ENCODE results near the gene TBCK.
"Not testable (repeated sequence)": the region's sequence is repeated elsewhere in the genome, so short reads cannot be mapped to it uniquely, and the experiment has no call there.

The TBCK gene

GRCh38 chr4:106192131-106192530 lies 123.9 kb downstream of the TBCK start:
- H3K36me3 Mint-ChIP-seq (ENCODE audit: low read depth), result peaks cover 13% of the 10 kb centered on the region
- no peak overlapping the region for H3K27ac Mint-ChIP-seq
- H3K4me3 Mint-ChIP-seq, result no peak overlapping the region
- no peaks in the 10 kb centered on the region for H3K4me1 Mint-ChIP-seq (ENCODE audit: low read depth)
- H3K27me3 Mint-ChIP-seq (ENCODE audit: low read depth), result no peaks in the 10 kb centered on the region
- no peaks in the 10 kb centered on the region for H3K9me3 Mint-ChIP-seq

- no peak overlapping the region for H3K27ac Mint-ChIP-seq
- H3K4me1 Mint-ChIP-seq (ENCODE audit: low read depth), result no peaks in the 10 kb centered on the region
- H3K9me3 Mint-ChIP-seq, result peaks cover 11% of the 10 kb centered on the region
- peaks cover 23% of the 10 kb centered on the region for H3K36me3 Mint-ChIP-seq (ENCODE audit: low read depth)
- H3K27me3 Mint-ChIP-seq (ENCODE audit: low read depth), result no peaks in the 10 kb centered on the region
- H3K4me3 Mint-ChIP-seq, result no peak overlapping the region
Measured at GRCh38 chr4:106186201-106186600, 129.8 kb downstream of the TBCK start.

GRCh38 chr4:106183551-106183950 lies 132.5 kb downstream of the TBCK start:
- Mint-ChIP-seq H3K27ac (no peak overlapping the region), H3K9me3 (peaks cover 11% of the 10 kb centered on the region), H3K36me3 (ENCODE audit: low read depth) (peaks cover 17% of the 10 kb centered on the region), H3K4me3 (no peak overlapping the region), H3K27me3 (ENCODE audit: low read depth) (no peaks in the 10 kb centered on the region), H3K4me1 (ENCODE audit: low read depth) (no peaks in the 10 kb centered on the region)

- peaks cover 6% of the 10 kb centered on the region for H3K36me3 Mint-ChIP-seq (ENCODE audit: low read depth)
- no peak overlapping the region for H3K27ac Mint-ChIP-seq
- no peak overlapping the region for H3K4me3 Mint-ChIP-seq
- peaks cover 4% of the 10 kb centered on the region for H3K9me3 Mint-ChIP-seq
- H3K27me3 Mint-ChIP-seq (ENCODE audit: low read depth), result no peaks in the 10 kb centered on the region
- no peaks in the 10 kb centered on the region for H3K4me1 Mint-ChIP-seq (ENCODE audit: low read depth)
Measured at GRCh38 chr4:106172861-106173260, 143.1 kb downstream of the TBCK start.

GRCh38 chr4:106165351-106166010 lies 150.5 kb downstream of the TBCK start:
- Mint-ChIP-seq H3K4me3 (no peak overlapping the region), H3K36me3 (ENCODE audit: low read depth) (peaks cover 16% of the 10 kb centered on the region), H3K4me1 (ENCODE audit: low read depth) (no peaks in the 10 kb centered on the region), H3K9me3 (peaks cover 10% of the 10 kb centered on the region), H3K27ac (no peak overlapping the region), H3K27me3 (ENCODE audit: low read depth) (no peaks in the 10 kb centered on the region)

GRCh38 chr4:106162278-106162677 lies 153.7 kb downstream of the TBCK start:
- Mint-ChIP-seq H3K27ac (no peak overlapping the region), H3K36me3 (ENCODE audit: low read depth) (peaks cover 25% of the 10 kb centered on the region), H3K9me3 (peaks cover 18% of the 10 kb centered on the region), H3K27me3 (ENCODE audit: low read depth) (no peaks in the 10 kb centered on the region), H3K4me1 (ENCODE audit: low read depth) (no peaks in the 10 kb centered on the region), H3K4me3 (no peak overlapping the region)

- H3K4me3 Mint-ChIP-seq, result no peak overlapping the region
- H3K27ac Mint-ChIP-seq, result no peak overlapping the region
- H3K27me3 Mint-ChIP-seq (ENCODE audit: low read depth), result no peaks in the 10 kb centered on the region
- peaks cover 25% of the 10 kb centered on the region for H3K9me3 Mint-ChIP-seq
- peaks cover 27% of the 10 kb centered on the region for H3K36me3 Mint-ChIP-seq (ENCODE audit: low read depth)
- no peaks in the 10 kb centered on the region for H3K4me1 Mint-ChIP-seq (ENCODE audit: low read depth)
Measured at GRCh38 chr4:106160560-106160959, 155.4 kb downstream of the TBCK start.

- Mint-ChIP-seq H3K27ac (no peak overlapping the region), H3K9me3 (peaks cover 14% of the 10 kb centered on the region), H3K36me3 (ENCODE audit: low read depth) (peaks cover 2% of the 10 kb centered on the region), H3K4me3 (no peak overlapping the region), H3K27me3 (ENCODE audit: low read depth) (no peaks in the 10 kb centered on the region), H3K4me1 (ENCODE audit: low read depth) (no peaks in the 10 kb centered on the region)
Measured at GRCh38 chr4:106149911-106150310, 166.1 kb downstream of the TBCK start.

- Mint-ChIP-seq H3K4me1 (ENCODE audit: low read depth) (no peaks in the 10 kb centered on the region), H3K9me3 (peaks cover 14% of the 10 kb centered on the region), H3K4me3 (no peak overlapping the region), H3K27ac (no peak overlapping the region), H3K36me3 (ENCODE audit: low read depth) (peaks cover 2% of the 10 kb centered on the region), H3K27me3 (ENCODE audit: low read depth) (no peaks in the 10 kb centered on the region)
Measured at GRCh38 chr4:106149026-106149425, 167.0 kb downstream of the TBCK start.

GRCh38 chr4:106142616-106143127 lies 173.3 kb downstream of the TBCK start:
- Mint-ChIP-seq H3K4me3 (no peak overlapping the region), H3K27ac (no peak overlapping the region), H3K4me1 (ENCODE audit: low read depth) (no peaks in the 10 kb centered on the region), H3K36me3 (ENCODE audit: low read depth) (peaks cover 2% of the 10 kb centered on the region), H3K27me3 (ENCODE audit: low read depth) (no peaks in the 10 kb centered on the region), H3K9me3 (peaks cover 6% of the 10 kb centered on the region)

GRCh38 chr4:106140601-106141000 lies 175.4 kb downstream of the TBCK start:
- Mint-ChIP-seq H3K4me3 (no peak overlapping the region), H3K4me1 (ENCODE audit: low read depth) (no peaks in the 10 kb centered on the region), H3K9me3 (no peaks in the 10 kb centered on the region), H3K36me3 (ENCODE audit: low read depth) (no peaks in the 10 kb centered on the region), H3K27ac (no peak overlapping the region), H3K27me3 (ENCODE audit: low read depth) (no peaks in the 10 kb centered on the region)

- Mint-ChIP-seq H3K27me3 (ENCODE audit: low read depth) (no peaks in the 10 kb centered on the region), H3K36me3 (ENCODE audit: low read depth) (peaks cover 4% of the 10 kb centered on the region), H3K9me3 (peaks cover 1% of the 10 kb centered on the region), H3K4me1 (ENCODE audit: low read depth) (no peaks in the 10 kb centered on the region), H3K27ac (no peak overlapping the region), H3K4me3 (no peak overlapping the region)
Measured at GRCh38 chr4:106136777-106137331, 179.2 kb downstream of the TBCK start.

GRCh38 chr4:106132045-106132444 lies 184.0 kb downstream of the TBCK start:
- Mint-ChIP-seq H3K9me3 (peaks cover 5% of the 10 kb centered on the region), H3K4me1 (ENCODE audit: low read depth) (no peaks in the 10 kb centered on the region), H3K36me3 (ENCODE audit: low read depth) (peaks cover 6% of the 10 kb centered on the region), H3K27ac (no peak overlapping the region), H3K27me3 (ENCODE audit: low read depth) (no peaks in the 10 kb centered on the region), H3K4me3 (no peak overlapping the region)

GRCh38 chr4:106126062-106126461 lies 189.9 kb downstream of the TBCK start:
- Mint-ChIP-seq H3K27me3 (ENCODE audit: low read depth) (no peaks in the 10 kb centered on the region), H3K36me3 (ENCODE audit: low read depth) (peaks cover 1% of the 10 kb centered on the region), H3K4me1 (ENCODE audit: low read depth) (no peaks in the 10 kb centered on the region), H3K9me3 (peaks cover 9% of the 10 kb centered on the region), H3K27ac (no peak overlapping the region), H3K4me3 (no peak overlapping the region)

- H3K27ac Mint-ChIP-seq; H3K36me3 Mint-ChIP-seq (ENCODE audit: low read depth); H3K27me3 Mint-ChIP-seq (ENCODE audit: low read depth); H3K4me1 Mint-ChIP-seq (ENCODE audit: low read depth); H3K9me3 Mint-ChIP-seq; H3K4me3 Mint-ChIP-seq: not testable (repeated sequence)
Measured at GRCh38 chr4:106119949-106120555, 196.0 kb downstream of the TBCK start.

Data from T-helper 1 cell treated with Interleukin-12 subunit alpha and Interleukin-12 subunit beta and Interleukin-4 antibody, amounts not matched to agents 30 μg/mL and 1 μg/mL, for 36 hours (primary cell).